Measurements from ENCODE around the gene LYST.

DNA sequence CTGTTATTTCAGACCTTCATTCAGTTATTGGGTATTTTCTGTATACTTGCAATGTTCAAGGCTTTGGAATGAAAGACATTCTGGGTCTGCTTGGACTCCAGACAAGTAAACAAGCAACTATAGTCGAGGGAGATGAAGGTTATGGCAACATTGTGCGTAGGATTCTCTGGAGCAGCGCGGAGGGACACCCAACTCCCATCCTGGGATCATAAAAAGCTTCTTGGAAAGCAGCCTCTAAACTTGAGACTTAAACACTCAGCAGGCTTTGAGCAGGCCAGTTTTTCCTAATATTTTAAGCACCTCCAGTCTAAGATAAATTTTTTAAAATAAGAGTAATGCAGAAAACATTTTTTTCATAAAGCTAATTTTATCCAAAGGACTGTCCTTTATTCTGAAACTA is 7.6 kb upstream of the LYST start:
- TF ChIP-seq CTCF (conservative IDR thresholded peaks at IDR 0.05; ENCODE audit: low read length) = no peak
- TF ChIP-seq EZH2phosphoT487 (IDR thresholded peaks at IDR 0.05; ENCODE audit: borderline replicate concordance, low read depth, low read length) = no peak

Data from OCI-LY7 (cell line).